ENCODE measurements around the gene CZIB.

CZIB gene

DNA sequence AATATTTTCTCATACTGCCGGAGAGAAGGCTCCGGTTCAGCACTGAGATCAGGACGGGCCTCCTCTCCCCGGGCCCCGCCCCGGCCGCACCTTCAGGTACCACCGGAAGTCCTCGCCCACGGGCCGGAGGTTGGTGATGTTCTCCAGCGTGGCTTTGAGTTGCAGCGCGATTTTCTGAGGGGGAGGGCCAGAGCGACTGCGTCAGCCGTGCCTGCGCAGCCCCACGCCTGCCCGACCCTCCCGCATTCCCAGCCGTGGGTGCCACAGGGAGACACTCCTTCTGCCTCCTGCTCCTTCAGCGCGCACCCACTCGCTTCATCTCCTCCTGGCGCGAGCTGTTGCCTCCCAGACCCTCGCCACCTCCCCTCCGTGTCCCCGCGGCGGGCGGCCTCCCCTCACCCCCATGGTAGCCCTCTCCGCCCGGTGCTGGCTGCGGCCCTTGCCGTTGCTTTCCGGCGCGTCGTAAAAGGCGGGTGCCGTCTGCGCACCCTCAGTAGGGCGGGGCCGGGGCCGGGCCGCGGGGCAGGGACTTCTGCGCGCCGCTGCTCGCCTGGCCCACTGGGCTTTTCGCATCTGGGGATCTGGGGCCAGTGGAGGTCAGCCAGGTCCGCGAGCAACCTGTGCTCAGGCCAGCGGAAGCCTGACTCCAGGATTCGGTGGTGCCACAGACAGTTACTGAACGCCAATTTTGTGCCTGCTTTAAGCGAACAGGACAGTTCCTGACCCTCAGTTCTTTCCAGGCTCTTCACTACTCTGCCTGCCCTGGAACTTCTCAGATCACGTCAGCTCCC, at the start of gene CZIB:
CZIB (minus strand) TSS at position 464 of the 791 bp plus-strand sequence; CDS start at position 405, 59 bp downstream.
- peak; percentile 93 for DNase-seq

- DNase-seq, result no peak
Observed at GRCh38 chr1:53270107-53270506, 49.7 kb upstream of the CZIB start.

DNA sequence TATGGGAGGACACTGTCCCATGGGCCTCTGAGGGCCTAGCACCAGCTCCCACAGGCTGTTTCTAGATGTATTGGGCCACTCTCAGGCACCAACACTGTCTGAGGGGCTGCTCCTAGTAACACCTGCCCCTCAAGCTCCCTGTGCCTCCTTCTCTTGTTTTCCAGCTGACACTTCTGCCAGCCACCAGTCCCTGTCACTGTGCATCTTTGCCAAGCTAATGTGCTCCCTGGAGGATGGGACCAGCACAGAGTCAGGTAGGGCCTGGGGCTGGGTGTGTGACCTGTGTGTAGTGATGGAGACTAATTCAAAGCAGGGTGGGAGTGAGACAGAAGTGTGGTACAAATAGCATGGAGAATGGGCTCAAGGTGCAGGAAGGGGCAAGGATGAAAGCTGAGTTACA, 47.3 kb upstream of the CZIB start:
- DNase-seq, result no peak

GRCh38 chr1:53266038-53266437, 45.6 kb upstream of the CZIB start:
- DNase-seq, result no peak

DNA sequence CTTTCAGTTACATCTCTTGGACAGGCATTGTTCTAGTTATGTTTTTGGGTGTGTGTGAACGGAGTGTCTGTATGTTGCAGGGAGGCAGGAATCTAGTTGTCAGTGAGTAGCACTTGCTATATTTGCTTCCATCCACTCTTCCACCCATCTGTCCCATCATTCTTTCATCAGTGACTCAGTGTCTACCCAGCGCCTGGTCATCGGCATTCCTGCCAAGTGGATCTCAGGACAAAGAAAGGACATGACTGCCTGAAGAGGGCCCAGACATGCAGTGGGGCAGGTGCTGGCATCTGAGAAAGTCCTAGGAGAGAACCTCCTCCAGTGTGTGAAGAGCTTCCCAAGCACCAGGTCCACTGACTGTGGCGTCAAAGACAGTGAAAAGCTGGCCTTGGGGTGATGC, 45.1 kb upstream of the CZIB start:
- no peak for DNase-seq

GRCh38 chr1:53264048-53264447, 43.6 kb upstream of the CZIB start:
- no peak for DNase-seq

GRCh38 chr1:53262000-53262399, 41.6 kb upstream of the CZIB start:
- no peak for DNase-seq

- DNase-seq, result no peak
Observed at GRCh38 chr1:53260631-53261247, 40.3 kb upstream of the CZIB start.

GRCh38 chr1:53259932-53260331, 39.5 kb upstream of the CZIB start:
- no peak for DNase-seq

DNA sequence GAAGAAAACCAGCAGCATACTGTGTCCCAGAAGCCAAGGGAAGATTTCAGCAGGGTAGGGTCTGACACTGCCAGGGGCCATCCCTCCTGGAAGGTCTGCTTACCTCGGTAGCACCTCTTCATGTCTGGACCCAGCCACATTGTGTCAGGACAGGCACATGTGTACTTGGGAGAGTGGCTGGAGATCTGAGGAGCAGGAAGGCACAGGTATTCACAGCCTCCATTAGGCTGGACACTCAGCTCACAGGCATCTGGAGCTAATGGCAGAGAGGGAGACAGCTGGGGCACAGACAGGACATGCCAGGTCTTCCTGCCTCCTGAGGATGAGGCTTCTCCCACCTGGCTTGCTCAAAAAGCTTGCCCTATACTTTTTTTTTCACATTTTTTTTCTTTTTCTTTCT, 37.8 kb upstream of the CZIB start:
- DNase-seq, result no peak

DNA sequence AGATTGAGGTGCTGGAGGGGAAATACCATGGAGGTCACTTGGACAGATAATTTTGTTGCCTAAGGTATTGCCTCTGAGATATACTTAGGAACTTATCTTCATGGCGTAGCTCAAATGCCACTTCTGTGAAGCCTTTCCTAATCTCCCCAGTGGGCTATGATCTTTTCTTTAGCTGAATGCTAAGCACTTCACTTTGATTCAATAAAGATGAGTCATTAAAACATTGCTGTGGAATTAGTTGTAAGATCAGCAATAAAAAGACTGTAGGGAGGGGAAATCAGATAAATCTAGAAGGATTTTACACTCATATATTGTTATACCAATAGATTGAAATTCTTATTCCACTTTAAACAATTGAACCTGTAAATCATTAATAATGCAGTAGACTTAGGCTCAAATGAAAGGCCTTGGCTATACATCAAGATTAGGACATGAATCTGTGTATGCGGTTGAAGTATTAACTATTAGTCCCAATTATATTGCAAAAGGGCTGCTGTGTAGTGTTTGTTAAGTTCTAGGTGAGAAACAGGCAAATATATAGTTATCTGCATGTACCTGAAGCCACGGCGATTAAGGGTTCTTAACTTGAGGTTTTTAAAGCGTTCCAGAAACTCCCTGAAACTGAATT, 37.1 kb upstream of the CZIB start:
- no peak for DNase-seq

- no peak for DNase-seq
Observed at GRCh38 chr1:53256511-53257453, 36.3 kb upstream of the CZIB start.

DNA sequence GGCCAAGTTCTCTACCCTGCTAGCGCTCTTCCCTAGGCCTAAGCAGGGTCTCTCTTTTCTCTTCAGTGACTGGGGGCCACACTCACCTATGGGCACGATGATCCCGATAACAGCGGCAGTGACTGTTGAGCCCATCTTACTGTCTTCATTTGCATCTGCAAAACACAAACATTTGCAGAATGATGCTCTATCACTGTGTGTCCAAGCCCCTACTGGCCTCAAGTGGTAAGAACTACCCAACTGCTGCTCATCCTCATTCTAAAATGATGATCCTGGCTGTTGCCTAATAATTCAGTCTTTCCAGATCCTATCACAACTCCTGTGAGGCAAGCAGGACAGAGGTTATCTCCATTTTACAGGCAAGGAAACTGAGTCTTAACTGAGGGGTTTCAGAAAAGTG, 34.6 kb upstream of the CZIB start:
- no peak for DNase-seq

GRCh38 chr1:53254011-53254640, 33.7 kb upstream of the CZIB start:
- no peak for DNase-seq

- no peak for DNase-seq
Observed at GRCh38 chr1:53250325-53250724, 29.9 kb upstream of the CZIB start.

DNA sequence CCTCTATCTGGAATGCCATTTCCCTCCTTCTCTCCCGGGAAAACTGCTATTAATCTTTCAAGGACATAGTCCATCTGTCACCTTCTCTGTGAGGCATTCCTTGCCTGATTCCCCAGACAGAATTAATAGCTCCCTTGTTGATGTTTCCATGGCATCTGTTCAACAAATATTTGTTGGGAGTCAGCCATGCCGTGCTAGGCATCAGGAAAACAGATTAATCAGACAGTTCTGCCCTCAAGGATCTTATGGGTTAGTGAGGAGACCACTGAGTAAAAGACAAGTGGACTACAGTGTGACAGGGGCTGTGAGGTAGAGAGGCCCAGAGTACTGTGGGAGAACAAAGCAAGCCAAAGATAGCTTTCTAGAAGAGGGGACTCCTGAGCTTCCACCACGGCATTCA, 29.3 kb upstream of the CZIB start:
- DNase-seq, result no peak

DNA sequence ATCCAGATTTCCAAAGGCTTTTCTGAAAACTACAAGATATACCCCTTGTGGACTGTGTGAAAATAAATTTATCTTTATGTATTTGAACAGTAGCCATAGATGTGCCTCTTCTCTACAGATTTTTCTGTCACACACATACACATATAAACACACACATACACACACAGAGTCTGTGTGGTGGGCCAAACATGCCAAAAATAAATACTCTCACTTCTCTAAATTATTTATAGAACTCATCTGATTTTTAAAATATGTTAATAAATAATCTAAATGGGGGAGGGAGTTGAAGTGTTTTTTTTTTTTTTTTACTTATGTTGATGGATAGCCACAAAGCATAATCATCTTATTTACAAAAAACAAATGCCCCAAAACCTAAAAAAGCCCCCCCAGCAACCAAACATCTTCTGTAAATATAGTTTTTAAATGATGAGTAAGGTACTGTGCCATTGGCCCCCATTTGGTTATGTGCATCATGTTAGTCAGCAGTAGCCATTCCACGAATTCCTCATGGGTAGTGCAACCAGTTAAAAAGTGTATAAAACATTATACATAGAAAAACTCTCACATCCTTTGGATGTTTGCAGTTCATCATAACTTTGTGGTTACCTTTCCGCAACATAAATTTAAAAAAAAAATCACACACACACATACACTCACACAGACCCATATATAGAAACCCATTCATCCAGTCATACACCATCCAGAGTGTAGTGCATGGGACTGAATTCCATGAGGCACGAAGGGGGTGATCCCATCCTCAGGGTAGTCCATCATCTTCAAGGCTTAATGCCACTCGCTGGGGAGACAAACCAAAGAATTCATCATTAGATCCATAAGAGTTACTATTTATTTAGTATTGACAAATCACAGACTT, 26.1 kb upstream of the CZIB start:
- DNase-seq, result no peak

DNA sequence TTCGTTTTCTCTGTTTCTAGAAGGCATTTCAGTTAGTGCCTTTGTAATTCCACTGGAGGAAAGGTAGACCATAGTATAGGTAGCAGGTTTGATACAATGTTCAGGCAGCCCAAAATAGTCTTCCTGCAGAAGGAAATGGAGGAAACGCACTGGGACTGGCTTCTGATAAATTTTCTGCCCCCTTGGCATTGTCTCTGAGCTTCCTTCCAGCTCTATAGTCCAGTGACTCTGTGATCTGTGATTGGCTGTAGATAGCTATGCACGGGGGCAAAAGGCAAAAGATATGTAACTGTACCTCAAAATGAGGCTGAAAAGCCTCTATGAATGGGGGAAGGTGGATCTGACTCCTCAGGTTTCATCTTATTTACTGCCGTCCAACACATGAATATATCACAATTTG, 23.7 kb upstream of the CZIB start:
- no peak for DNase-seq

- no peak for DNase-seq
Observed at GRCh38 chr1:53242381-53242780, 21.9 kb upstream of the CZIB start.

GRCh38 chr1:53241828-53242227, 21.4 kb upstream of the CZIB start:
- DNase-seq, result no peak
